Measurements from ENCODE around the gene ANTXR2. TPM values are rescaled to one million over a fixed set of nuclear protein-coding genes. Genes with fewer than 3 reads are reported as not detected.

Gene ANTXR2
- total RNA-seq, 1 donor from 2014 or later: 61.7 TPM

DNA sequence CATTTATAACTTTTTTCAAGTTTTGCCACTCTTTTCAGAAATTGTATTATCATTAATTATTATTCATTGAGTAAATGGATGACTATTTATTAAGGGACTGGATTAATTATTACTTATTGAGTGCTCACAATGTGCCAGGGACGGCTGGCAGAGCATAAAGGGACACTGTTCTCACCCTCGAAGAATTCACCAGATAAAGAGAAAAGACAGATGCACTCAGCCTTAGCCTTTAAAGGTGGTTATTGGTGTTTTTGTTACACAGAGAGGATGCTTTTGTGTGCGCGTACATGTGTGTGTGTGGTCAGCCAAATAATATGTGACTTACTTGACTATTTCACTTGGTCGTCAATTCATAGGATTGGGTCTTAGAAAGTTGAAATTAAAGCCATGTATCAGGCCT is 187.0 kb downstream of the ANTXR2 start:
- Mint-ChIP-seq H3K27me3 (ENCODE audit: low read depth) (no peaks in the 10 kb centered on the region), H3K9me3 (peaks cover 11% of the 10 kb centered on the region), H3K4me1 (peaks cover 14% of the 10 kb centered on the region), H3K27ac (no peak overlapping the region), H3K36me3 (peaks cover 3% of the 10 kb centered on the region), H3K4me3 (no peak overlapping the region)
- no peak for TF ChIP-seq CTCF (IDR thresholded peaks at IDR 0.05; ENCODE audit: unreplicated experiment)
- DNase-seq (ENCODE audit: low spot score in 2 of 2, unreplicated experiment in 2 of 2): no peak

GRCh38 chr4:79883290-79883689 is 189.7 kb downstream of the ANTXR2 start:
- TF ChIP-seq CTCF (IDR thresholded peaks at IDR 0.05; ENCODE audit: unreplicated experiment): no peak
- Mint-ChIP-seq H3K9me3 (peaks cover 1% of the 10 kb centered on the region), H3K36me3 (no peaks in the 10 kb centered on the region), H3K27me3 (ENCODE audit: low read depth) (no peaks in the 10 kb centered on the region), H3K4me1 (peaks cover 16% of the 10 kb centered on the region), H3K27ac (no peak overlapping the region), H3K4me3 (no peak overlapping the region)
- no peak for DNase-seq (ENCODE audit: low spot score in 2 of 2, unreplicated experiment in 2 of 2)

DNA sequence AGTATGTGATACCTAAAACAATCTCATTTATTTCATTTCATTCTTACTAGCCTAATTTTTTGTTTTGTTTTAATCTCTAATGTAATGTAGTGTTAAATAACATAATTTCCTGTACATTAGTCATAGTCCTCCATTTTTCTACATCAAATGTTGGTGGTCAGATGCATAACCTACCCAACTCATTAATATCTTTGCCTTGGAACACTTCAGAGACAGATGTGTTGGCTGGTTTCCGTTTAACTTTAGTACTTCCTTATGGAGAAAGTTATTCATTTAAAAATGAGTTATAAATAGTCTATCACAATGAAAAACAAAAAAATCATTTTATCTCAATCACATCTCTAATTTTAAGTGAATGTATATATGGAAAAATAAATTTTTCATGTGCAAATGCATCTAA is 190.2 kb downstream of the ANTXR2 start:
- Mint-ChIP-seq H3K4me3 (no peak overlapping the region), H3K36me3 (no peaks in the 10 kb centered on the region), H3K27me3 (ENCODE audit: low read depth) (no peaks in the 10 kb centered on the region), H3K9me3 (peaks cover 6% of the 10 kb centered on the region), H3K4me1 (peaks cover 16% of the 10 kb centered on the region), H3K27ac (no peak overlapping the region)
- TF ChIP-seq CTCF (IDR thresholded peaks at IDR 0.05; ENCODE audit: unreplicated experiment): no peak
- no peak for DNase-seq (ENCODE audit: low spot score in 2 of 2, unreplicated experiment in 2 of 2)

GRCh38 chr4:79881407-79881806 is 191.6 kb downstream of the ANTXR2 start:
- H3K4me1 Mint-ChIP-seq: peaks cover 13% of the 10 kb centered on the region
- TF ChIP-seq CTCF (IDR thresholded peaks at IDR 0.05; ENCODE audit: unreplicated experiment): no peak

GRCh38 chr4:79877511-79877910 is 195.5 kb downstream of the ANTXR2 start:
- Mint-ChIP-seq H3K36me3 (no peaks in the 10 kb centered on the region), H3K27ac (no peak overlapping the region), H3K4me3 (no peak overlapping the region), H3K27me3 (ENCODE audit: low read depth) (no peaks in the 10 kb centered on the region), H3K4me1 (peaks cover 4% of the 10 kb centered on the region), H3K9me3 (peaks cover 7% of the 10 kb centered on the region)
- DNase-seq (ENCODE audit: low spot score in 2 of 2, unreplicated experiment in 2 of 2): no peak
- no peak for TF ChIP-seq CTCF (IDR thresholded peaks at IDR 0.05; ENCODE audit: unreplicated experiment)

More at GRCh38 chr4:79881407-79881806, 191.6 kb downstream of the ANTXR2 start:
- peaks cover 7% of the 10 kb centered on the region for H3K9me3 Mint-ChIP-seq
- H3K27ac Mint-ChIP-seq: no peak overlapping the region
- no peak overlapping the region for H3K4me3 Mint-ChIP-seq
- no peaks in the 10 kb centered on the region for H3K36me3 Mint-ChIP-seq
- DNase-seq (ENCODE audit: low spot score in 2 of 2, unreplicated experiment in 2 of 2): no peak
- H3K27me3 Mint-ChIP-seq (ENCODE audit: low read depth): no peaks in the 10 kb centered on the region

- H3K9me3 Mint-ChIP-seq: peaks cover 14% of the 10 kb centered on the region
- DNase-seq (ENCODE audit: low spot score in 2 of 2, unreplicated experiment in 2 of 2): no peak
- TF ChIP-seq CTCF (IDR thresholded peaks at IDR 0.05; ENCODE audit: unreplicated experiment): no peak
- no peak overlapping the region for H3K27ac Mint-ChIP-seq
- H3K4me1 Mint-ChIP-seq: no peaks in the 10 kb centered on the region
- no peak overlapping the region for H3K4me3 Mint-ChIP-seq
- H3K36me3 Mint-ChIP-seq: no peaks in the 10 kb centered on the region
- no peaks in the 10 kb centered on the region for H3K27me3 Mint-ChIP-seq (ENCODE audit: low read depth)
Observed at GRCh38 chr4:79875344-79875899, 197.6 kb downstream of the ANTXR2 start.

All from mesothelial cell of epicardium (in vitro differentiated cells).